Ascending aorta (tissue), 2 donors: Measurements from ENCODE around the gene C17orf100. TPM values are rescaled to one million over a fixed set of nuclear protein-coding genes. Genes with fewer than 3 reads are reported as not detected.

Source experiments
- DNase-seq, 2 donors: peaks; one replicate each; pipeline ENCODE4 v3.0.0-alpha.2; 2019; ENCODE audit warnings: low spot score in 2 of 2
- H3K27ac ChIP-seq, 2 donors: fragments of 200-600 bp; sonication (generic); one replicate each; pipeline ENCODE4 v1.5.1; 2016 to 2017; ENCODE audit warnings: mild to moderate bottlenecking in 1 of 2
- H3K27me3 ChIP-seq: fragments of 200-600 bp; sonication (generic); one replicate; pipeline ENCODE4 v1.5.1; 2017
- H3K36me3 ChIP-seq, 2 donors: fragments of 200-600 bp; sonication (generic); one replicate each; pipeline ENCODE4 v1.5.1; 2016
- H3K4me1 ChIP-seq, 2 donors: fragments of 200-600 bp; sonication (generic); one replicate each; pipeline ENCODE4 v1.5.1; 2016 to 2017; ENCODE audit warnings: mild to moderate bottlenecking in 1 of 2
- H3K4me3 ChIP-seq, 2 donors: fragments of 200-600 bp; sonication (generic); one replicate each; pipeline ENCODE4 v1.5.1; 2016 to 2017; ENCODE audit warnings: mild to moderate bottlenecking in 1 of 2
- H3K9me3 ChIP-seq, 2 donors: fragments of 200-600 bp; sonication (generic); one replicate each; pipeline ENCODE4 v1.5.1; 2016
- intact Hi-C: fragments of 100-400 bp; cut with DNase I; formaldehyde crosslinking; loops from one replicate; pipeline ENCODE4 v1.15.1; 2023
- total RNA-seq: library from RNA; depleted of rRNA; stranded (reverse); fragments of >200 nt; gene quantifications from one replicate; pipeline ENCODE4 v1.1.0, GENCODE V29; 2016
- TF ChIP-seq, protein P1 (sequence below), 3 experiments: fragments of 200-600 bp in 2 of 3; fragments of 450-650 bp in 1 of 3; sonication (generic) in 2 of 3; IDR thresholded peaks; one replicate each; pipeline ENCODE4 v1.5.1; 2016 to 2019; ENCODE audit warnings: antibody characterized with exemption in 3 of 3, mild to moderate bottlenecking in 1 of 3, moderate library complexity in 1 of 3

The C17orf100 gene
- total RNA-seq, 1 donor from 2014 or later = 4.3 TPM

DNA sequence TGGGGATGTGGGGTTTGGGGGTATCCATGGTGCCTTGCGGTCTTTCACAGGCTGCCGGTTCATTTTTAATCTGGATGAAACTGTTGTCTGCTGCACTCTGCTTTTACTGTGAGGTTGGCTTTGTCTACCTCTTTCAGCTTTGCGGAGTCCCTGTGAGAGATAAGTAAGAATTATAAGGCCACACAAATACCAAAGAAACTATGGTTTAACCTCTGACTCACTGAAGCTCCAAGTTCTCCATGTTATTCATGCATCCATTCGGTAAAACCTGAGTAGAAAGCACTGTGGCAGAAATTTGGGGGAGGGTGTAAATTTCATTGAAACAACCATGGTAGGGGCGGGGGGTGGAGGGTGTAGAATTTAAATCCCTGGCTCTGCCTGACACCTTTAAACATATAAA, 41.6 kb upstream of the C17orf100 start:
- Histone ChIP-seq H3K36me3 (peaks cover 45 to 74% of the 10 kb centered on the region in 2 donors), H3K27ac (no peak overlapping the region), H3K4me1 (no peaks in the 10 kb centered on the region), H3K9me3 (no peaks in the 10 kb centered on the region), H3K27me3 (no peaks in the 10 kb centered on the region), H3K4me3 (no peak overlapping the region)
- intact Hi-C loops = no loop called here
- TF ChIP-seq, protein P1, sequence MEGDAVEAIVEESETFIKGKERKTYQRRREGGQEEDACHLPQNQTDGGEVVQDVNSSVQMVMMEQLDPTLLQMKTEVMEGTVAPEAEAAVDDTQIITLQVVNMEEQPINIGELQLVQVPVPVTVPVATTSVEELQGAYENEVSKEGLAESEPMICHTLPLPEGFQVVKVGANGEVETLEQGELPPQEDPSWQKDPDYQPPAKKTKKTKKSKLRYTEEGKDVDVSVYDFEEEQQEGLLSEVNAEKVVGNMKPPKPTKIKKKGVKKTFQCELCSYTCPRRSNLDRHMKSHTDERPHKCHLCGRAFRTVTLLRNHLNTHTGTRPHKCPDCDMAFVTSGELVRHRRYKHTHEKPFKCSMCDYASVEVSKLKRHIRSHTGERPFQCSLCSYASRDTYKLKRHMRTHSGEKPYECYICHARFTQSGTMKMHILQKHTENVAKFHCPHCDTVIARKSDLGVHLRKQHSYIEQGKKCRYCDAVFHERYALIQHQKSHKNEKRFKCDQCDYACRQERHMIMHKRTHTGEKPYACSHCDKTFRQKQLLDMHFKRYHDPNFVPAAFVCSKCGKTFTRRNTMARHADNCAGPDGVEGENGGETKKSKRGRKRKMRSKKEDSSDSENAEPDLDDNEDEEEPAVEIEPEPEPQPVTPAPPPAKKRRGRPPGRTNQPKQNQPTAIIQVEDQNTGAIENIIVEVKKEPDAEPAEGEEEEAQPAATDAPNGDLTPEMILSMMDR (IDR thresholded peaks at IDR 0.05) = no peak
- no peak for DNase-seq

DNA sequence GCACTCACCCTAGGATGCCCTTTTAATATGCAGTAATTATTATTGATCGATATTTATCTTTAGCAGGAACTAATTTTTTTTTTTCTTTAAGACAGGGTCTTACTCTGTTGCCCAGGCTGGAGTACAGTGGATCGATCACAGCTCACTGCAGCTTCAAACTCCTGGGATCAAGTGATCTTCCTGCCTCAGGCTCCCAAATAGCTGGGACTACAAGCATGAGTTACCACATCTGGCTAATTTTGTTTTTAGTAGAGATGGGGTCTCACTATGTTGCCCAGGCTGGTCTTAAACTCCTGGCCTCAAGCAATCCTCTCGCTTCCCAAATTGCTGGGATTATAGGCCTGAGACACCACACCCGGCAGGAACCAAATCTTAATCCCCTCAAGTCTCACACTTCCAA, 40.3 kb upstream of the C17orf100 start:
- H3K36me3 ChIP-seq = peaks cover 42 to 65% of the 10 kb centered on the region in 2 donors
- H3K4me3 ChIP-seq = no peak overlapping the region
- intact Hi-C loops = no loop called here

DNA sequence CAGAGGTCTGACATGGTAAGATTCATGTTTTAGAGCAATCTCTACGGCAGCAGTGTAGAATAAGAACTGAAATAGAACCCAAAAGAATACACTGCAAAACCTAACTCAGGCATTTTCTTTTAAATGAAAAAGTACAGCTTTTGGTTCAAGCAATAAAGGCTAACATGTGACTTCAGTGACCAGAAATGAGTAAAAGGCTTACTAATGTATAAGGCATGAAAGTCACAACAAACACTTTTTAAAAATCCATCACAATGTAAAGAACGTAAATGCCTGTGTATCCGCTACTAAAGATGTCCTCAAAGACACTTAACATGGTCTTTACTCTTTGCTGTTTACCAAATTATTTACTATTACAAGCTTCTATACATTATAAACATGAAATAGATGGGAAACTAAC, 27.6 kb upstream of the C17orf100 start:
- H3K4me3 ChIP-seq = no peak overlapping the region
- H3K27me3 ChIP-seq = no peaks in the 10 kb centered on the region
- DNase-seq = no peak
- H3K4me1 ChIP-seq = no peaks in the 10 kb centered on the region
- H3K36me3 ChIP-seq = peaks cover 34 to 55% of the 10 kb centered on the region in 2 donors
- intact Hi-C loops = no loop called here
- H3K9me3 ChIP-seq = no peaks in the 10 kb centered on the region
- TF ChIP-seq, protein P1 (IDR thresholded peaks at IDR 0.05) = no peak
- H3K27ac ChIP-seq = no peak overlapping the region

More for the DNA sequence above, 40.3 kb upstream of the C17orf100 start:
- DNase-seq = no peak
- TF ChIP-seq, protein P1 (IDR thresholded peaks at IDR 0.05) = no peak
- Histone ChIP-seq H3K27ac (no peak overlapping the region), H3K4me1 (no peaks in the 10 kb centered on the region), H3K9me3 (no peaks in the 10 kb centered on the region), H3K27me3 (no peaks in the 10 kb centered on the region)

DNA sequence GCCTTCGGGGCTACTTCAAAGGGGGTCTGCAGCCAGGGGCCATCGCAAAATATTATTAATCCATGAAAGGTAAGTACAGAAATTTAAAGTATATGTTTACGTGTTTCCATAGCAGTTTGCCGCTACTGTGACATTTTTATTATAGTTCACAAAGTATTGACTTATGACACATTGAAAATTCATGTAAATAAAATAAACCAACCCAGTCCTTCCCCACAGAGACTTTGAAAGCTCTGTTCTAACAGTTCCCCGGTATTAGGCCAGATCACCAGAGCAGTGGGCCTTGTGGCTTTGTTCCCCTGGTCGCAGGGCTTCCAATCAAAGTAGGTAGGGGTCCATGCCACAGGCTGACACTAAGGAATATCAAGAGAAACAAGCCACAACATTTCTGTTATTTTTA, 24.9 kb upstream of the C17orf100 start:
- peaks cover 34 to 56% of the 10 kb centered on the region in 2 donors for H3K36me3 ChIP-seq
- intact Hi-C loops = no loop called here

DNA sequence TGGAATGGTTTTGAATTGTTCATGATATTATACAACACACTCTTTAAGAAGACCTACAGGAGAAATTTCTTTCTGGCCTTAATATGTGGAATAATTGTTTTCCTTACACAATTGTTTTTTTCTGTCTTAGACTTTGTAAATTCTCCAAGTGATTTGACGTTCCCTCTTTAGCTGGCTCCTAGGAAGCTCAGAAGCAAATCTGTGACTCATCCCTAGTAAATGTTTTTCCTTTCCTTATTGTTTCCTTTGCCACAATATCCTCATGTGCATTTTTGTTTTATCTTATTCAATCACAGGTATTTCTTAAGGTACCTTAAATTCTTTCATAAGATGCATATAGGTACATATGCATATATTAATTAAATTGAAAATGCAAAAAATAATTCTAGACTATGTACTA, 24.5 kb upstream of the C17orf100 start:
- no peaks in the 10 kb centered on the region for H3K4me1 ChIP-seq
- no peak overlapping the region for H3K27ac ChIP-seq
- DNase-seq = no peak
- H3K36me3 ChIP-seq = peaks cover 35 to 57% of the 10 kb centered on the region in 2 donors
- no peak overlapping the region for H3K4me3 ChIP-seq
- TF ChIP-seq, protein P1 (IDR thresholded peaks at IDR 0.05) = no peak
- intact Hi-C loops = no loop called here
- H3K9me3 ChIP-seq = no peaks in the 10 kb centered on the region
- H3K27me3 ChIP-seq = no peaks in the 10 kb centered on the region

More for the DNA sequence above, 24.9 kb upstream of the C17orf100 start:
- TF ChIP-seq, protein P1 (IDR thresholded peaks at IDR 0.05) = no peak
- Histone ChIP-seq H3K4me3 (no peak overlapping the region), H3K9me3 (no peaks in the 10 kb centered on the region), H3K4me1 (no peaks in the 10 kb centered on the region), H3K27ac (no peak overlapping the region), H3K27me3 (no peaks in the 10 kb centered on the region)
- DNase-seq = no peak

DNA sequence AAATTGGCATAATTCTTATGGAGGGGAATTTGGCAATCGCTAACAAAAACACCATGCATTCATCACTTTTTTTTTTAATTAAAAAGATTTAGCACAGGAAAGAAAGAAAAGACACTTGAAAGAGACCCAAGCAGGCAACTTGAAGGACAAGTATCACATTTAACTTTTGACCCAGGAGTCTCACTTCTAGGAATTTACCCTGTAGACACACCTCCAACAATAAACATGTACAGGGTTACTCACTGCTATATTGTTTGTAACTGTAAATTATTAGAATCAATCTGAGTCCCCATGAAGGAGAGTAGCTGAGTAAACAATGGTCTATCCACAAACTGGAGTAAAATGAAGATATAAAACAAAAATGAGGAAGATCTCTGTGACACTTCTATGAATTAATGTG, 21.2 kb upstream of the C17orf100 start:
- Histone ChIP-seq H3K27me3 (no peaks in the 10 kb centered on the region), H3K4me3 (no peak overlapping the region), H3K4me1 (no peaks in the 10 kb centered on the region), H3K9me3 (no peaks in the 10 kb centered on the region), H3K27ac (no peak overlapping the region), H3K36me3 (peaks cover 29 to 61% of the 10 kb centered on the region in 2 donors)
- no peak for DNase-seq
- intact Hi-C loops = no loop called here
- TF ChIP-seq, protein P1 (IDR thresholded peaks at IDR 0.05) = no peak
